Psoas muscle (tissue), 8 donors: ENCODE measurements around the gene FAM117B. TPM values are rescaled to one million over a fixed set of nuclear protein-coding genes. Genes with fewer than 3 reads are reported as not detected.

ENCODE experiments used
- ATAC-seq, 4 donors: fragments of 200-7000 bp; cut with Tn5 transposase; one replicate each; pipeline ENCODE4 v1.9.1; 2020; ENCODE audit warnings: moderate library complexity in 3 of 4, mild to moderate bottlenecking in 2 of 4
- DNase-seq, 2 donors: peaks; one replicate each; pipeline ENCODE4 v3.0.0-alpha.2; 2020
- H3K27ac ChIP-seq: fragments of 200-600 bp; one replicate; pipeline ENCODE4 v1.8.0; 2022
- H3K27me3 ChIP-seq, 3 donors: fragments of 200-600 bp in 1 of 3; one replicate each; pipeline versions ENCODE4 v1.6.1 to v1.8.0; 2013 to 2022; ENCODE audit warnings: low read length in 2 of 3, mild to moderate bottlenecking in 2 of 3, moderate library complexity in 1 of 3; ENCODE audit not compliant: insufficient read depth in 3 of 3
- H3K36me3 ChIP-seq, 2 donors: fragments of 200-600 bp in 1 of 2; one replicate each; pipeline versions ENCODE4 v1.6.1 to v1.8.0; 2013 to 2022; ENCODE audit warnings: low read depth in 1 of 2, mild to moderate bottlenecking in 1 of 2, moderate library complexity in 1 of 2; ENCODE audit not compliant: insufficient read depth in 1 of 2
- H3K4me1 ChIP-seq: fragments of 200-600 bp; one replicate; pipeline ENCODE4 v1.8.0; 2022
- H3K4me3 ChIP-seq: fragments of 200-600 bp; one replicate; pipeline ENCODE4 v1.8.0; 2022; ENCODE audit warnings: mild to moderate bottlenecking
- H3K9me3 ChIP-seq: fragments of 200-600 bp; one replicate; pipeline ENCODE4 v1.8.0; 2022
- CTCF ChIP-seq: fragments of 200-600 bp; IDR thresholded peaks from one replicate; pipeline ENCODE4 v1.8.0; 2022; ENCODE audit warnings: antibody characterized with exemption
- WGBS, 3 donors: extraction: QIAGEN DNeasy Blood & Tissue Kit; methylation state at CpG; one replicate each; pipeline versions ENCODE4 v1.1.6 to v1.1.7; 2013; 5-methylcytosine and 5-hydroxymethylcytosine counted together
- intact Hi-C, 2 donors: fragments of 100-400 bp; cut with DNase I; formaldehyde crosslinking; loops; one replicate each; pipeline versions ENCODE4 v1.11.0 to v1.14.2; 2022
- polyA plus RNA-seq, 3 donors: library from polyadenylated mRNA; stranded (reverse); fragments of 200-250 nt; gene quantifications; one replicate each; pipeline ENCODE4 v1.2.3, GENCODE V29; 2013
- total RNA-seq, 4 donors: library from RNA; stranded (reverse); fragmentation: NEBNext Ultra II Directional in 2 of 4; extraction: Animal tissue kit (Norgen Biotek cat#: 25700) in 2 of 4; gene quantifications; one replicate each; pipeline versions ENCODE4 v1.2.1 to v1.2.4, GENCODE V29; 2021 to 2023
- donor health status: healthy with polysubstance abuse.
- donor health status: DM: no; HTN: no; CAD: no; lungs with moderate emphysema.
- donor health status: Bipolar disorder and iron deficiency.
- donor health status: healthy.
- donor health status: DM: yes; HTN: yes; CAD: no.
- donor health status: DM: no; HTN: no; CAD: no.
- donor health status: DM: no; HTN: no; CAD: no.
- donor health status: DM: yes; HTN: yes; CAD: no.

Gene FAM117B
- total and polyA plus RNA-seq, 7 donors = 0.31 to 2.4 (median 0.75) TPM

GRCh38 chr2:202743613-202744012 lies 108.8 kb downstream of the FAM117B start:
- TF ChIP-seq CTCF = no peak
- no peak overlapping the region for H3K27ac ChIP-seq
- H3K36me3 ChIP-seq = no peaks in the 10 kb centered on the region
- H3K4me1 ChIP-seq = no peaks in the 10 kb centered on the region
- H3K4me3 ChIP-seq = no peak overlapping the region
- no peaks in the 10 kb centered on the region for H3K27me3 ChIP-seq
- no peak for ATAC-seq
- intact Hi-C loops = no loop called here
- no peak for DNase-seq
- peaks cover 19% of the 10 kb centered on the region for H3K9me3 ChIP-seq
- 99 to 100% (median 100%) methylated on average over 1 of the region's 1 CpG for WGBS, 3 donors

DNA sequence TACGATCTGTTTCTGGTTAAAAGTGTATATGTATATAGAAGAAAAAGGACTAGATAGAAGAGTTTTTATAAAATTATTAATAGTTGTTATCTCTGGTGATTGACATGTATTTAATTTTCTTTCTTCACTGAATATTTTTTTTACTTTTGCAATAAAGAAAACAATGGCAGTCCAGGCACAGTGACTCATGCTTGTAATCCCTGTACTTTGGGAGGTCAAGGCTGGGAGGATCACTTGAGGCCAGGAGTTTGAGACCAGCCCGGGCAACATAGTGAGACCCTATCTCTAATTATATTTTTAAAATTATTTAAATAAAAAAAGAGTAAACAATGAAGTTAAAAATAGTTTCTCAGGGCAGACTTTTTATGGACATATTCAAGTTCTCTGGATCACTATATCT lies 114.7 kb downstream of the FAM117B start:
- WGBS, 3 donors = 92 to 98% (median 97%) methylated on average over 2 of the region's 2 CpGs
- Histone ChIP-seq H3K27me3 (no peaks in the 10 kb centered on the region), H3K4me1 (no peaks in the 10 kb centered on the region), H3K4me3 (no peak overlapping the region), H3K27ac (no peak overlapping the region), H3K9me3 (peaks cover 4% of the 10 kb centered on the region), H3K36me3 (no peaks in the 10 kb centered on the region)
- no peak for TF ChIP-seq CTCF
- DNase-seq (no peak), ATAC-seq (no peak)
- intact Hi-C loops = no loop called here

- H3K4me1 ChIP-seq = no peaks in the 10 kb centered on the region
- peaks cover 4% of the 10 kb centered on the region for H3K9me3 ChIP-seq
- no peak for TF ChIP-seq CTCF
- DNase-seq (no peak), ATAC-seq (no peak)
- 86 to 90% (median 86%) methylated on average over 3 of the region's 3 CpGs for WGBS, 3 donors
- intact Hi-C loops = no loop called here
- H3K4me3 ChIP-seq = no peak overlapping the region
- no peaks in the 10 kb centered on the region for H3K36me3 ChIP-seq
- H3K27me3 ChIP-seq = no peaks in the 10 kb centered on the region
- no peak overlapping the region for H3K27ac ChIP-seq
These were observed 116.1 kb downstream of the FAM117B start for GRCh38 chr2:202750763-202751427.

GRCh38 chr2:202752071-202752470 lies 117.3 kb downstream of the FAM117B start:
- Histone ChIP-seq H3K4me1 (no peaks in the 10 kb centered on the region), H3K4me3 (no peak overlapping the region), H3K27me3 (no peaks in the 10 kb centered on the region), H3K9me3 (peaks cover 4% of the 10 kb centered on the region), H3K36me3 (peaks cover 2 to 6% of the 10 kb centered on the region in 2 donors), H3K27ac (no peak overlapping the region)
- intact Hi-C loops = no loop called here
- TF ChIP-seq CTCF = no peak
- ATAC-seq (no peak), DNase-seq (no peak)
- 68 to 76% (median 75%) methylated on average over 2 of the region's 2 CpGs for WGBS, 3 donors

GRCh38 chr2:202754936-202755335 lies 120.2 kb downstream of the FAM117B start:
- no peak overlapping the region for H3K27ac ChIP-seq
- ATAC-seq (no peak), DNase-seq (no peak)
- no peaks in the 10 kb centered on the region for H3K9me3 ChIP-seq
- intact Hi-C loops = no loop called here
- WGBS, 3 donors = 64 to 74% (median 71%) methylated on average over 6 of the region's 6 CpGs
- no peak for TF ChIP-seq CTCF
- no peaks in the 10 kb centered on the region for H3K4me1 ChIP-seq
- H3K4me3 ChIP-seq = no peak overlapping the region
- peaks cover 2 to 26% of the 10 kb centered on the region in 2 donors for H3K36me3 ChIP-seq
- H3K27me3 ChIP-seq = no peaks in the 10 kb centered on the region
